H1 (cell line): ENCODE results near the gene MRRF. TPM values are rescaled to one million over a fixed set of nuclear protein-coding genes. Genes with fewer than 3 reads are reported as not detected.

Experiments used
- CTCF ChIA-PET: fragments of 300-600 bp; sonication (Branson Sonifier 250); formaldehyde crosslinking; loops from one replicate; lab custom pipeline; 2021; ENCODE audit not compliant: partially characterized antibody; lab: Charles Lee
- POLR2A ChIA-PET: fragments of 300-600 bp; sonication (Branson Sonifier 250); formaldehyde crosslinking; loops from one replicate; lab custom pipeline; 2021; ENCODE audit warnings: inconsistent platforms; ENCODE audit not compliant: partially characterized antibody; lab: Charles Lee
- DNase-seq, 2 experiments: peaks; one replicate each; pipeline versions ENCODE4 v3.0.0 to v3.0.0-alpha.2; 2010 to 2022; ENCODE audit warnings: low spot score in 2 of 2, low read depth in 1 of 2, mixed read lengths in 1 of 2
- FAIRE-seq: peaks from 2 replicates; lab custom pipeline; 2011; peaks lifted over from hg19 to GRCh38; lab: Jason Lieb, UNC
- H2AFZ ChIP-seq: 2 replicates; pipeline ENCODE4 v1.8.1; 2012; ENCODE audit warnings: low read length, inconsistent platforms
- H2AK5ac ChIP-seq: 2 replicates; pipeline ENCODE4 v1.6.1; 2013; ENCODE audit warnings: low read depth, low read length
- H2BK120ac ChIP-seq: replicated peaks from 2 replicates; pipeline ENCODE3; 2013; ENCODE audit warnings: low read depth, low read length, inconsistent platforms
- H2BK12ac ChIP-seq: 2 replicates; pipeline ENCODE4 v1.6.1; 2013; ENCODE audit warnings: low read depth, low read length
- H2BK15ac ChIP-seq: 2 replicates; pipeline ENCODE4 v1.6.1; 2013; ENCODE audit warnings: low read length
- H2BK20ac ChIP-seq: 2 replicates; pipeline ENCODE4 v1.6.1; 2013; ENCODE audit warnings: low read length
- H2BK5ac ChIP-seq: 2 replicates; pipeline ENCODE4 v1.6.1; 2013; ENCODE audit warnings: low read depth, low read length
- H3K14ac ChIP-seq: 2 replicates; pipeline ENCODE4 v1.6.1; 2013; ENCODE audit warnings: inconsistent platforms; ENCODE audit not compliant: insufficient read length
- H3K18ac ChIP-seq: 2 replicates; pipeline ENCODE4 v1.6.1; 2013; ENCODE audit warnings: low read length; ENCODE audit errors: extremely low read depth
- H3K23ac ChIP-seq: 2 replicates; pipeline ENCODE4 v1.6.1; 2013; ENCODE audit warnings: inconsistent platforms; ENCODE audit not compliant: insufficient read length
- H3K23me2 ChIP-seq: 2 replicates; pipeline ENCODE4 v1.6.1; 2013; ENCODE audit warnings: low read depth, low read length
- H3K27ac ChIP-seq: 2 replicates; pipeline ENCODE4 v1.6.1; 2011; ENCODE audit warnings: low read depth, low read length, inconsistent platforms
- H3K27me3 ChIP-seq, 4 experiments: replicated peaks in 1 of 4; 1 replicate in 1 of 4; 2 replicates in 3 of 4; pipeline versions ENCODE4 v1.6.1 to v1.8.1; 2011 to 2013; ENCODE audit warnings: low read length in 3 of 4, mild to moderate bottlenecking in 3 of 4, inconsistent platforms in 2 of 4, mixed read lengths in 2 of 4, moderate library complexity in 1 of 4; ENCODE audit not compliant: control insufficient read depth in 3 of 4, insufficient read depth in 3 of 4; ENCODE audit errors: extremely low read depth in 1 of 4
- H3K36me3 ChIP-seq, 4 experiments: 2 replicates each; pipeline versions ENCODE4 v1.6.1 to v1.8.1; 2011 to 2013; ENCODE audit warnings: mild to moderate bottlenecking in 4 of 4, low read length in 3 of 4, moderate library complexity in 2 of 4, control low read depth in 1 of 4, inconsistent platforms in 1 of 4; ENCODE audit not compliant: insufficient read depth in 4 of 4, control insufficient read depth in 2 of 4
- H3K4ac ChIP-seq: replicated peaks from 2 replicates; pipeline ENCODE3; 2013; ENCODE audit warnings: low read length, low read depth, mixed read lengths, inconsistent platforms; ENCODE audit not compliant: insufficient read length
- H3K4me1 ChIP-seq, 4 experiments: replicated peaks in 1 of 4; 1 replicate in 1 of 4; 2 replicates in 3 of 4; pipeline versions ENCODE4 v1.6.1 to v1.8.1; 2011 to 2013; ENCODE audit warnings: low read length in 3 of 4, inconsistent platforms in 2 of 4, mixed read lengths in 1 of 4; ENCODE audit not compliant: insufficient read depth in 4 of 4, control insufficient read depth in 3 of 4
- H3K4me2 ChIP-seq, 2 experiments: 2 replicates each; pipeline versions ENCODE4 v1.6.1 to v1.8.1; 2011 to 2013; ENCODE audit warnings: low read depth in 2 of 2, low read length in 2 of 2, control low read depth in 1 of 2, inconsistent platforms in 1 of 2, mild to moderate bottlenecking in 1 of 2; ENCODE audit not compliant: insufficient read depth in 1 of 2
- H3K4me3 ChIP-seq, 4 experiments: fragments of 200-600, 300-600 bp in 1 of 4; sonication (generic), shearing (Covaris generic), sonication (Bioruptor Twin) in 1 of 4; 2 replicates each; pipeline versions ENCODE4 v1.5.1 to v1.8.1; 2011 to 2016; ENCODE audit warnings: low read length in 4 of 4, low read depth in 3 of 4, control low read depth in 2 of 4, inconsistent platforms in 2 of 4, mild to moderate bottlenecking in 2 of 4, mixed read lengths in 1 of 4, moderate library complexity in 1 of 4; ENCODE audit not compliant: insufficient read depth in 2 of 4; ENCODE audit errors: extremely low read depth in 1 of 4
- H3K56ac ChIP-seq: replicated peaks from 2 replicates; pipeline ENCODE3; 2013; ENCODE audit warnings: low read depth, mild to moderate bottlenecking, mixed read lengths, low read length, inconsistent platforms; ENCODE audit not compliant: insufficient read length
- H3K79me1 ChIP-seq: 2 replicates; pipeline ENCODE4 v1.6.1; 2013; ENCODE audit warnings: low read depth, low read length, control low read depth
- H3K79me2 ChIP-seq, 2 experiments: 2 replicates each; pipeline versions ENCODE4 v1.6.1 to v1.8.1; 2012 to 2013; ENCODE audit warnings: low read length in 2 of 2, mild to moderate bottlenecking in 2 of 2, inconsistent platforms in 1 of 2; ENCODE audit not compliant: insufficient read depth in 2 of 2, control insufficient read depth in 1 of 2
- H3K9ac ChIP-seq, 4 experiments: replicated peaks in 1 of 4; 1 replicate in 1 of 4; 2 replicates in 3 of 4; pipeline versions ENCODE4 v1.6.1 to v1.8.1; 2011 to 2013; ENCODE audit warnings: low read depth in 3 of 4, low read length in 3 of 4, control low read depth in 2 of 4, mild to moderate bottlenecking in 2 of 4, moderate library complexity in 2 of 4, inconsistent platforms in 1 of 4; ENCODE audit errors: extremely low read depth in 1 of 4
- H3K9me3 ChIP-seq, 2 experiments: 2 replicates each; pipeline versions ENCODE4 v1.6.1 to v1.8.1; 2012 to 2013; ENCODE audit warnings: mild to moderate bottlenecking in 2 of 2, moderate library complexity in 2 of 2, control low read depth in 1 of 2, inconsistent platforms in 1 of 2, low read depth in 1 of 2, low read length in 1 of 2, mixed read lengths in 1 of 2; ENCODE audit not compliant: insufficient read depth in 2 of 2
- H4K20me1 ChIP-seq, 2 experiments: replicated peaks in 1 of 2; 2 replicates each; pipeline versions ENCODE3 to v1.8.1; 2011 to 2013; ENCODE audit warnings: inconsistent platforms in 2 of 2, low read length in 2 of 2, mild to moderate bottlenecking in 1 of 2; ENCODE audit not compliant: insufficient read depth in 2 of 2, control insufficient read depth in 1 of 2
- H4K5ac ChIP-seq: 2 replicates; pipeline ENCODE4 v1.6.1; 2013; ENCODE audit warnings: low read length, low read depth, mixed read lengths, inconsistent platforms; ENCODE audit not compliant: insufficient read length
- H4K8ac ChIP-seq: 2 replicates; pipeline ENCODE4 v1.8.0; 2013; ENCODE audit warnings: mild to moderate bottlenecking, moderate library complexity, low read length, inconsistent platforms; ENCODE audit not compliant: insufficient read depth; ENCODE audit errors: extremely low read depth
- H4K91ac ChIP-seq: replicated peaks from 2 replicates; pipeline ENCODE3; 2013; ENCODE audit warnings: low read length, mixed read lengths, inconsistent platforms; ENCODE audit not compliant: insufficient read length
- CREB1 ChIP-seq: IDR thresholded peaks from 2 replicates; pipeline ENCODE4 v1.6.1; 2012; ENCODE audit warnings: inconsistent platforms
- JUND ChIP-seq: IDR thresholded peaks from 2 replicates; pipeline ENCODE4 v1.6.1; 2011; ENCODE audit warnings: mild to moderate bottlenecking, improper control_type of control experiment, low read length
- NRF1 ChIP-seq: IDR thresholded peaks from 2 replicates; pipeline ENCODE4 v1.6.1; 2011; ENCODE audit warnings: mild to moderate bottlenecking, low read depth, low read length, improper control_type of control experiment
- PHF8 ChIP-seq: fragments of 200-600 bp; sonication (generic); conservative IDR thresholded peaks from 2 replicates; pipeline ENCODE4 v1.7.1; 2012; ENCODE audit warnings: low read depth, mild to moderate bottlenecking, inconsistent platforms, low read length, moderate library complexity
- SIX5 ChIP-seq: IDR thresholded peaks from 2 replicates; pipeline ENCODE4 v1.6.1; 2011; ENCODE audit warnings: mild to moderate bottlenecking, low read depth, low read length
- TAF1 ChIP-seq: IDR thresholded peaks from 2 replicates; pipeline ENCODE4 v1.6.1; 2011; ENCODE audit warnings: mild to moderate bottlenecking, low read depth, low read length
- TCF12 ChIP-seq: IDR thresholded peaks from 2 replicates; pipeline ENCODE4 v1.6.1; 2011; ENCODE audit warnings: low read depth, mild to moderate bottlenecking, low read length
- WGBS, 2 experiments: shearing (Covaris generic) in 1 of 2; methylation state at CpG; one replicate each; pipeline versions ENCODE4 v1.1.6 to v1.1.7; 2013 to 2015; ENCODE audit warnings: low lambda C conversion rate in 2 of 2, mixed read lengths in 2 of 2, inconsistent platforms in 1 of 2, low coverage in 1 of 2, missing lambda C conversion rate in 1 of 2; ENCODE audit not compliant: insufficient replicate concordance in 2 of 2, insufficient coverage in 1 of 2, insufficient read length in 1 of 2; ENCODE audit errors: extremely low coverage in 1 of 2, missing lambda C conversion rate in 1 of 2; 5-methylcytosine and 5-hydroxymethylcytosine counted together
- polyA plus RNA-seq, 7 experiments: library from polyadenylated mRNA; depleted of rRNA in 3 of 7; stranded (reverse) in 5 of 7; unstranded in 2 of 7; fragments of >200 nt in 5 of 7; fragments of 200-250 nt in 2 of 7; gene quantifications; 1 replicate in 5 of 7; 2 replicates in 1 of 7; 4 replicates in 1 of 7; pipeline versions ENCODE4 v1.2.1 to v1.2.3, GENCODE V29; 2011 to 2013; ENCODE audit warnings: missing spikeins in 2 of 7, mixed read lengths in 2 of 7
- total RNA-seq: library from RNA; stranded (reverse); fragmentation: NEBNext Ultra II Directional; extraction: Animal tissue kit (Norgen Biotek cat#: 25700); gene quantifications from 2 replicates; pipeline ENCODE4 v1.2.1, GENCODE V29; 2021

The MRRF gene
- total and polyA plus RNA-seq, 2 of the 8 experiments (the other 6 are each of a cell fraction or from before 2014, with no cell fraction given), result 29.4 to 47.8 TPM

- Histone ChIP-seq H3K14ac (no peak overlapping the region), H3K79me1 (no peaks in the 10 kb centered on the region), H4K20me1 (no peaks in the 10 kb centered on the region), H3K4ac (no peak overlapping the region), H2BK20ac (no peak overlapping the region), H4K5ac (no peak overlapping the region), H2BK120ac (no peak overlapping the region), H2AK5ac (no peak overlapping the region), H2BK12ac (no peak overlapping the region), H3K56ac (no peak overlapping the region), H4K8ac (no peak overlapping the region), H3K4me1 (peaks cover 0 to 5% (median 2%) of the 10 kb centered on the region in 4 experiments; a peak in 2 of 7 replicates), H3K27me3 (peaks cover 1 to 16% (median 15%) of the 10 kb centered on the region in 4 experiments; a peak in 6 of 7 replicates), H3K79me2 (no peaks in the 10 kb centered on the region), H4K91ac (no peak overlapping the region), H2BK15ac (no peak overlapping the region), H2AFZ (no peak overlapping the region), H3K36me3 (no peaks in the 10 kb centered on the region), H3K18ac (no peak overlapping the region), H3K23ac (no peak overlapping the region), H2BK5ac (no peak overlapping the region), H3K4me3 (no peak overlapping the region), H3K4me2 (no peak overlapping the region), H3K27ac (no peak overlapping the region), H3K23me2 (peaks cover 6% of the 10 kb centered on the region), H3K9ac (no peak overlapping the region), H3K9me3 (no peaks in the 10 kb centered on the region)
- DNase-seq (no peak), FAIRE-seq (no peak)
- 84% methylated on average over 6 of the region's 6 CpGs; no CpG with 5 or more reads in 1 of the 2 experiments for WGBS, 2 experiments
- POLR2A ChIA-PET, result no interaction called here
- CTCF ChIA-PET, result interaction anchor here (0.8 to 6.1 kb wide), 5 partner anchors 10 to 443 kb away, joined by 3 to 42 read pairs (median 5); no protein-coding TSS in a partner anchor
- no peak for TF ChIP-seq SIX5
- TF ChIP-seq PHF8, result no peak
- no peak for TF ChIP-seq NRF1
- no peak for TF ChIP-seq TCF12
- TF ChIP-seq TAF1, result no peak
- TF ChIP-seq CREB1, result no peak
- TF ChIP-seq JUND, result no peak
These were observed 101.5 kb downstream of the MRRF start for GRCh38 chr9:122366074-122366660.
